CD14-positive monocyte (primary cell): Measurements from ENCODE around the gene CYB561A3. TPM values are rescaled to one million over a fixed set of nuclear protein-coding genes. Genes with fewer than 3 reads are reported as not detected.

Experiments used
- DNase-seq, 3 donors: peaks; one replicate each; pipeline ENCODE4 v3.0.0-alpha.2; 2011 to 2022
- H2AFZ ChIP-seq: 2 replicates; pipeline ENCODE4 v1.6.0; 2012; ENCODE audit warnings: mild to moderate bottlenecking, low read depth, low read length, inconsistent platforms; ENCODE audit not compliant: insufficient read depth, poor library complexity, severe bottlenecking
- H3K27ac ChIP-seq, 2 donors: 1 replicate in 1 of 2; 2 replicates in 1 of 2; pipeline ENCODE4 v1.5.1; 2012 to 2013; ENCODE audit warnings: low read length in 2 of 2, control low read depth in 1 of 2, inconsistent platforms in 1 of 2, low read depth in 1 of 2, mild to moderate bottlenecking in 1 of 2
- H3K27me3 ChIP-seq, 2 donors: one replicate each; pipeline versions ENCODE4 v1.6.0 to v1.6.1; 2011 to 2013; ENCODE audit warnings: low read length in 2 of 2; ENCODE audit not compliant: control insufficient read depth in 2 of 2, insufficient read depth in 2 of 2
- H3K36me3 ChIP-seq, 2 donors: replicated peaks in 1 of 2; 1 replicate in 1 of 2; 2 replicates in 1 of 2; pipeline versions ENCODE4 v1.5.1 to v1.6.1; 2012 to 2013; ENCODE audit warnings: low read length in 2 of 2, control low read depth in 1 of 2, inconsistent platforms in 1 of 2, mild to moderate bottlenecking in 1 of 2; ENCODE audit not compliant: insufficient read depth in 2 of 2, control insufficient read depth in 1 of 2
- H3K4me1 ChIP-seq, 2 donors: 1 replicate in 1 of 2; 2 replicates in 1 of 2; pipeline versions ENCODE4 v1.5.1 to v1.6.1; 2012 to 2013; ENCODE audit warnings: low read length in 2 of 2, control low read depth in 1 of 2, inconsistent platforms in 1 of 2, mild to moderate bottlenecking in 1 of 2, moderate library complexity in 1 of 2; ENCODE audit not compliant: insufficient read depth in 2 of 2, control insufficient read depth in 1 of 2
- H3K4me2 ChIP-seq: replicated peaks from 2 replicates; pipeline ENCODE3; 2012; ENCODE audit warnings: low read length, moderate library complexity, mild to moderate bottlenecking; ENCODE audit not compliant: poor library complexity, severe bottlenecking; ENCODE audit errors: extremely low read depth
- H3K4me3 ChIP-seq, 3 experiments: fragments of 200-600 bp in 1 of 3; sonication (generic) in 1 of 3; replicated peaks in 1 of 3; 1 replicate in 2 of 3; 2 replicates in 1 of 3; pipeline ENCODE4 v1.5.1; 2011 to 2013; ENCODE audit warnings: low read length in 3 of 3, mild to moderate bottlenecking in 3 of 3, control low read depth in 2 of 3, low read depth in 2 of 3, inconsistent platforms in 1 of 3, moderate library complexity in 1 of 3
- H3K79me2 ChIP-seq: 2 replicates; pipeline ENCODE4 v1.6.0; 2012; ENCODE audit warnings: mild to moderate bottlenecking, control low read depth, inconsistent platforms, low read length, moderate library complexity; ENCODE audit not compliant: insufficient read depth
- H3K9ac ChIP-seq: 2 replicates; pipeline ENCODE4 v1.6.0; 2017; ENCODE audit warnings: low read length, mild to moderate bottlenecking; ENCODE audit not compliant: insufficient read depth, poor library complexity, severe bottlenecking
- H3K9me3 ChIP-seq, 2 donors: replicated peaks in 1 of 2; 1 replicate in 1 of 2; 2 replicates in 1 of 2; pipeline versions ENCODE4 v1.5.1 to v1.6.1; 2012 to 2013; ENCODE audit warnings: low read length in 2 of 2, control low read depth in 1 of 2; ENCODE audit not compliant: control insufficient read depth in 1 of 2, insufficient read depth in 1 of 2
- H4K20me1 ChIP-seq: 2 replicates; pipeline ENCODE4 v1.6.0; 2012; ENCODE audit warnings: mild to moderate bottlenecking, low read length, control low read depth, moderate library complexity; ENCODE audit not compliant: insufficient read depth
- H3K27ac Mint-ChIP-seq, 7 donors: one replicate each; pipeline ENCODE4 v1.8.0; 2020; ENCODE audit warnings: mild to moderate bottlenecking in 7 of 7, mixed read lengths in 7 of 7, moderate library complexity in 6 of 7, inconsistent platforms in 2 of 7
- H3K27me3 Mint-ChIP-seq, 3 donors: one replicate each; pipeline ENCODE4 v1.8.0; 2021 to 2022; ENCODE audit warnings: low read depth in 3 of 3, mild to moderate bottlenecking in 3 of 3, mixed read lengths in 3 of 3, moderate library complexity in 3 of 3, inconsistent platforms in 1 of 3
- H3K36me3 Mint-ChIP-seq, 2 donors: one replicate each; pipeline ENCODE4 v1.8.0; 2020; ENCODE audit warnings: mixed read lengths in 2 of 2, inconsistent platforms in 1 of 2, mild to moderate bottlenecking in 1 of 2
- H3K4me1 Mint-ChIP-seq: one replicate; pipeline ENCODE4 v1.8.0; 2020; ENCODE audit warnings: mild to moderate bottlenecking, mixed read lengths
- H3K4me3 Mint-ChIP-seq, 2 donors: one replicate each; pipeline ENCODE4 v1.8.0; 2020; ENCODE audit warnings: mild to moderate bottlenecking in 2 of 2, mixed read lengths in 2 of 2, moderate library complexity in 1 of 2
- H3K9me3 Mint-ChIP-seq, 7 donors: one replicate each; pipeline ENCODE4 v1.8.0; 2020 to 2022; ENCODE audit warnings: mixed read lengths in 7 of 7, mild to moderate bottlenecking in 6 of 7, moderate library complexity in 6 of 7, inconsistent platforms in 2 of 7
- WGBS: methylation state at CpG from one replicate; pipeline ENCODE4 v1.1.5; 2013; ENCODE audit warnings: missing lambda C conversion rate; ENCODE audit not compliant: insufficient coverage; 5-methylcytosine and 5-hydroxymethylcytosine counted together
- intact Hi-C, 2 donors: fragments of 100-400 bp; cut with micrococcal nuclease; formaldehyde crosslinking; loops; one replicate each; pipeline versions ENCODE4 v1.15.0 to v1.15.1; 2023
- polyA plus RNA-seq, 3 donors: library from polyadenylated mRNA; depleted of rRNA in 1 of 3; unstranded in 2 of 3; stranded (reverse) in 1 of 3; fragments of 300-500 nt in 2 of 3; fragments of >200 nt in 1 of 3; fragmentation: Illumina TruSeq in 2 of 3; gene quantifications; 1 replicate in 2 of 3; 2 replicates in 1 of 3; pipeline ENCODE4 v1.2.3, GENCODE V29; 2012 to 2021
- TF ChIP-seq, protein P1 (sequence below): fragments of 200-600 bp; IDR thresholded peaks from one replicate; pipeline ENCODE4 v1.8.0; 2022; ENCODE audit warnings: antibody characterized with exemption, mild to moderate bottlenecking

The CYB561A3 gene
- polyA plus RNA-seq, 3 donors = 79.7 to 112 (median 112) TPM

DNA sequence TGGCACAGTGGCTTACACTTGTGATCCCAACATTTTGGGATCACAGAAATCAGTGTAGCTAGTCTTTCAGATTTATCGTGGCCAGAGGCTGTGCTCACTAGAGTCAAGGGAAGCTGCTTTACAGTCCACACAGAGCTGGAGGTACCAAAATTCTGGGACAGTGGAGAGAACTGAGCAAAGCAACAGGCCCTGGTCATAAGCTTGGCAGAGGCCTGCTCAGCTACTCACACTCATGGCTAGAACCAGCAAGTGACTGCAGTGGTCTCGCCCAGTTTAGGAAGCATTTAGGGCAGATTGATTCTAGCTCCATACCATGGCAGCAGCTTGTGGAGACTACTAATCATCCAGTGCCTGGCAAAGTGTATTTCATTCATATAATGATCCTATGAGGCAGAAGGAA is 39.5 kb upstream of the CYB561A3 start:
- DNase-seq = no peak
- TF ChIP-seq, protein P1, sequence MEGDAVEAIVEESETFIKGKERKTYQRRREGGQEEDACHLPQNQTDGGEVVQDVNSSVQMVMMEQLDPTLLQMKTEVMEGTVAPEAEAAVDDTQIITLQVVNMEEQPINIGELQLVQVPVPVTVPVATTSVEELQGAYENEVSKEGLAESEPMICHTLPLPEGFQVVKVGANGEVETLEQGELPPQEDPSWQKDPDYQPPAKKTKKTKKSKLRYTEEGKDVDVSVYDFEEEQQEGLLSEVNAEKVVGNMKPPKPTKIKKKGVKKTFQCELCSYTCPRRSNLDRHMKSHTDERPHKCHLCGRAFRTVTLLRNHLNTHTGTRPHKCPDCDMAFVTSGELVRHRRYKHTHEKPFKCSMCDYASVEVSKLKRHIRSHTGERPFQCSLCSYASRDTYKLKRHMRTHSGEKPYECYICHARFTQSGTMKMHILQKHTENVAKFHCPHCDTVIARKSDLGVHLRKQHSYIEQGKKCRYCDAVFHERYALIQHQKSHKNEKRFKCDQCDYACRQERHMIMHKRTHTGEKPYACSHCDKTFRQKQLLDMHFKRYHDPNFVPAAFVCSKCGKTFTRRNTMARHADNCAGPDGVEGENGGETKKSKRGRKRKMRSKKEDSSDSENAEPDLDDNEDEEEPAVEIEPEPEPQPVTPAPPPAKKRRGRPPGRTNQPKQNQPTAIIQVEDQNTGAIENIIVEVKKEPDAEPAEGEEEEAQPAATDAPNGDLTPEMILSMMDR = no peak
- H3K36me3 ChIP-seq = peaks cover 43 to 86% of the 10 kb centered on the region in 2 donors
- H3K4me3 ChIP-seq = no peak overlapping the region
- Mint-ChIP-seq H3K4me1 (no peaks in the 10 kb centered on the region), H3K27me3 (no peaks in the 10 kb centered on the region), H3K4me3 (no peak overlapping the region), H3K9me3 (no peaks in the 10 kb centered on the region), H3K27ac (peak overlapping the region in 5 of 7 donors; percentile 4 to 70 (median 12)), H3K36me3 (peaks cover 57 to 76% of the 10 kb centered on the region in 2 donors)
- H4K20me1 ChIP-seq = peaks cover 21% of the 10 kb centered on the region
- no peaks in the 10 kb centered on the region for H3K79me2 ChIP-seq
- H2AFZ ChIP-seq = no peak overlapping the region
- no peak overlapping the region for H3K4me2 ChIP-seq
- intact Hi-C loops = no loop called here
- no peak overlapping the region for H3K9ac ChIP-seq
- H3K9me3 ChIP-seq = no peaks in the 10 kb centered on the region
- H3K27ac ChIP-seq = peak overlapping the region in 1 of 2 donors; percentile 58
- no peaks in the 10 kb centered on the region for H3K27me3 ChIP-seq
- WGBS = 96% methylated on average over 2 of the region's 2 CpGs
- H3K4me1 ChIP-seq = no peaks in the 10 kb centered on the region

DNA sequence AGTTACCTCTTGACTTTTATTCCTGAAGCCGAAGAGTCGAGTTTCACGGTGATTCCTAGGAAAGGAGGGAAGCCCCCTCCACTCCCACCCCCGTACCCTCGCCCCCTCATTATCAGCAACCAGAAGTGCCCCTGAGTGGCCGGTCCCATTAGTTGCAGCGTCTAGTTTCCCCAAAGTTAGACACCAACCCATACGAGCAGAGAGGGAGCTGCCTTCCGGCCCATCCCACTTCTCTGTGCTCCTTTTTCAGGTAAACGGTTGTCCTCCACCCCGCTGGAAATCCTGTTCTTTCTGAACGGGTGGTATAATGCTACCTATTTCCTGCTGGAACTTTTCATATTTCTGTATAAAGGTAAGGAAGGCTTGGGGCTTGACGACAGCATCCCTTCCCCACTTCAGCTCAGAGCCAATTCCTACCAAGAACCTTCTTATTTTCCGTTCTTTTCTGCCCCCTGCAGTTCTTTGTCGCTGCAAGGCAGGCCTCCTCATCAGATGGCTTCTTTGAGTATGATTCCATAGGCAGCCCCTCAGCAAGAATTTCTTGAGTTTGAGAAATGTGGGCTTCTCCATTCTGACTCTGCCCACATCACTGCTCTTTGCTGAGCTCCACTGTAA is 31.4 kb upstream of the CYB561A3 start:
- intact Hi-C loops = loop anchor here in 1 of 2 donors (2.0 to 5.0 kb wide), 2 partner anchors 36 to 44 kb away; no protein-coding TSS in a partner anchor
- WGBS = no CpG with 5 or more reads among the region's 15 CpGs

More for the DNA sequence above, 31.4 kb upstream of the CYB561A3 start:
- H3K9ac ChIP-seq = peak overlapping the region; percentile 75
- no peaks in the 10 kb centered on the region for H3K27me3 ChIP-seq
- H3K36me3 ChIP-seq = peaks cover 14 to 25% of the 10 kb centered on the region in 2 donors
- peak overlapping the region; percentile 96 to 97 for H3K4me3 Mint-ChIP-seq
- peak overlapping the region; percentile 77 for H3K4me2 ChIP-seq
- peaks cover 4 to 5% of the 10 kb centered on the region in 2 donors for H3K9me3 ChIP-seq
- H3K4me1 ChIP-seq = peaks cover 17 to 19% of the 10 kb centered on the region in 2 donors
- TF ChIP-seq, protein P1 = no peak
- peak overlapping the region; percentile 67 to 88 for H3K27ac ChIP-seq
- H3K27ac Mint-ChIP-seq = peak overlapping the region; percentile 87 to 96 (median 93)
- H4K20me1 ChIP-seq = no peaks in the 10 kb centered on the region
- H3K4me1 Mint-ChIP-seq = peaks cover 18% of the 10 kb centered on the region
- no peak for DNase-seq
- no peaks in the 10 kb centered on the region for H3K27me3 Mint-ChIP-seq
- H3K4me3 ChIP-seq = peak overlapping the region; percentile 90 to 94 (median 90)
- no peaks in the 10 kb centered on the region for H3K79me2 ChIP-seq
- H3K9me3 Mint-ChIP-seq = peaks cover 1 to 11% (median 6%) of the 10 kb centered on the region in 7 donors
- peaks cover 13 to 36% of the 10 kb centered on the region in 2 donors for H3K36me3 Mint-ChIP-seq
- peak overlapping the region; percentile 95 for H2AFZ ChIP-seq
